Right lobe of liver (tissue), 6 donors: ENCODE data around the gene ALDOA. TPM values are rescaled to one million over a fixed set of nuclear protein-coding genes. Genes with fewer than 3 reads are reported as not detected.

Experiments
- ATAC-seq, 4 donors: fragments of 200-7000 bp; cut with Tn5 transposase; one replicate each; pipeline ENCODE4 v1.9.1; 2020; ENCODE audit warnings: mild to moderate bottlenecking in 4 of 4, moderate library complexity in 4 of 4
- DNase-seq, 3 donors: peaks; one replicate each; pipeline ENCODE4 v3.0.0-alpha.2; 2020
- H3K27ac ChIP-seq, 3 donors: fragments of 200-600 bp; one replicate each; pipeline ENCODE4 v1.8.0; 2022
- H3K27me3 ChIP-seq, 2 donors: fragments of 200-600 bp; one replicate each; pipeline ENCODE4 v1.8.0; 2022
- H3K36me3 ChIP-seq, 4 donors: fragments of 200-600 bp; sonication (generic) in 1 of 4; one replicate each; pipeline versions ENCODE4 v1.5.1 to v1.8.0; 2017 to 2022; ENCODE audit warnings: control low read depth in 1 of 4
- H3K4me1 ChIP-seq, 4 donors: fragments of 200-600 bp; sonication (generic) in 1 of 4; one replicate each; pipeline versions ENCODE4 v1.5.1 to v1.8.0; 2017 to 2022; ENCODE audit warnings: control low read depth in 1 of 4
- H3K4me3 ChIP-seq, 3 donors: fragments of 200-600 bp; one replicate each; pipeline ENCODE4 v1.8.0; 2022
- H3K9me3 ChIP-seq, 4 donors: fragments of 200-600 bp; sonication (generic) in 1 of 4; one replicate each; pipeline versions ENCODE4 v1.5.1 to v1.8.0; 2017 to 2022; ENCODE audit warnings: control low read depth in 1 of 4
- CTCF ChIP-seq, 4 donors: fragments of 200-600 bp in 3 of 4; fragments of 450-650 bp in 1 of 4; IDR thresholded peaks; one replicate each; pipeline versions ENCODE4 v1.5.1 to v1.8.0; 2016 to 2022; ENCODE audit warnings: antibody characterized with exemption in 4 of 4, mild to moderate bottlenecking in 2 of 4
- POLR2A ChIP-seq: fragments of 450-650 bp; IDR thresholded peaks from one replicate; pipeline ENCODE4 v1.6.1; 2017; ENCODE audit warnings: antibody characterized with exemption, mild to moderate bottlenecking
- WGBS: methylation state at CpG from one replicate; pipeline ENCODE4 v1.1.6; 2018; ENCODE audit warnings: low coverage, low lambda C conversion rate; ENCODE audit not compliant: insufficient coverage; ENCODE audit errors: missing lambda C conversion rate; 5-methylcytosine and 5-hydroxymethylcytosine counted together
- intact Hi-C, 2 donors: fragments of 100-400 bp; cut with DNase I; formaldehyde crosslinking; loops; one replicate each; pipeline versions ENCODE4 v1.11.2 to v1.14.1; 2022
- total RNA-seq, 6 experiments: library from RNA; depleted of rRNA in 2 of 6; stranded (reverse); fragments of >200 nt in 2 of 6; fragmentation: NEBNext Ultra II Directional in 3 of 6; extraction: Animal tissue kit (Norgen Biotek cat#: 25700) in 3 of 6; gene quantifications; one replicate each; pipeline versions ENCODE4 v1.1.0 to v1.2.4, GENCODE V29; 2016 to 2023
- donor health status: DM: no; HTN: yes; CAD: no.
- donor health status: DM: no; HTN: no; CAD: no.
- donor health status: DM: no; HTN: no; CAD: no.
- donor health status: DM: no; HTN: yes; CAD: no.
- donor health status: DM: no; HTN: yes; CAD: no.

ALDOA gene
- total RNA-seq, 6 experiments from 2014 or later: 113 to 580 (median 345) TPM

- H3K36me3 ChIP-seq: no peaks in the 10 kb centered on the region
- H3K27me3 ChIP-seq: no peaks in the 10 kb centered on the region
- H3K9me3 ChIP-seq: no peaks in the 10 kb centered on the region
- no peak for TF ChIP-seq CTCF (IDR thresholded peaks at IDR 0.05)
- TF ChIP-seq POLR2A: no peak
- intact Hi-C loops: no loop called here
- ATAC-seq (peak; percentile 11 to 36 (median 15)), DNase-seq (no peak)
- WGBS: 12% methylated on average over 18 of the region's 19 CpGs
- H3K4me1 ChIP-seq: peaks cover 0 to 4% (median 0%) of the 10 kb centered on the region in 4 donors
- H3K27ac ChIP-seq: peak overlapping the region in 1 of 3 donors; percentile 40
- peak overlapping the region; percentile 66 to 74 (median 69) for H3K4me3 ChIP-seq
Observed at GRCh38 chr16:30053376-30054015, 12.1 kb upstream of the ALDOA start.

- H3K4me1 ChIP-seq: peaks cover 0 to 4% (median 0%) of the 10 kb centered on the region in 4 donors
- no peaks in the 10 kb centered on the region for H3K9me3 ChIP-seq
- no peaks in the 10 kb centered on the region for H3K36me3 ChIP-seq
- ATAC-seq (no peak), DNase-seq (no peak)
- 80% methylated on average over 5 of the region's 8 CpGs for WGBS
- TF ChIP-seq POLR2A (no peak), CTCF (IDR thresholded peaks at IDR 0.05) (no peak)
- no peak overlapping the region for H3K27ac ChIP-seq
- no peak overlapping the region for H3K4me3 ChIP-seq
- intact Hi-C loops: no loop called here
- H3K27me3 ChIP-seq: no peaks in the 10 kb centered on the region
Observed at GRCh38 chr16:30054451-30054850, 11.1 kb upstream of the ALDOA start.

- WGBS: 24% methylated on average over 10 of the region's 10 CpGs
- H3K4me3 ChIP-seq: no peak overlapping the region
- no peaks in the 10 kb centered on the region for H3K36me3 ChIP-seq
- no peaks in the 10 kb centered on the region for H3K9me3 ChIP-seq
- intact Hi-C loops: no loop called here
- TF ChIP-seq CTCF (IDR thresholded peaks at IDR 0.05): peak; percentile 27 to 44 (median 40)
- TF ChIP-seq POLR2A: no peak
- DNase-seq (peak in 1 of 3 donors; percentile 49), ATAC-seq (peak; percentile 27 to 63 (median 51))
- peaks cover 0 to 4% (median 0%) of the 10 kb centered on the region in 4 donors for H3K4me1 ChIP-seq
- no peak overlapping the region for H3K27ac ChIP-seq
- H3K27me3 ChIP-seq: no peaks in the 10 kb centered on the region
Observed at GRCh38 chr16:30054959-30055553, 10.5 kb upstream of the ALDOA start.

GRCh38 chr16:30060346-30060745 is 5.2 kb upstream of the ALDOA start:
- H3K4me1 ChIP-seq: peaks cover 0 to 7% (median 3%) of the 10 kb centered on the region in 4 donors
- DNase-seq (no peak), ATAC-seq (no peak)
- intact Hi-C loops: no loop called here
- H3K27me3 ChIP-seq: no peaks in the 10 kb centered on the region
- no peak overlapping the region for H3K27ac ChIP-seq
- 83% methylated on average over 3 of the region's 4 CpGs for WGBS
- H3K36me3 ChIP-seq: no peaks in the 10 kb centered on the region
- no peak overlapping the region for H3K4me3 ChIP-seq
- no peak for TF ChIP-seq CTCF (IDR thresholded peaks at IDR 0.05)
- TF ChIP-seq POLR2A: no peak
- no peaks in the 10 kb centered on the region for H3K9me3 ChIP-seq
